ENCODE results near the gene PSMD9.
"Not testable (repeated sequence)": the region's sequence is repeated elsewhere in the genome, so short reads cannot be mapped to it uniquely, and the experiment has no call there.

Gene PSMD9

DNA sequence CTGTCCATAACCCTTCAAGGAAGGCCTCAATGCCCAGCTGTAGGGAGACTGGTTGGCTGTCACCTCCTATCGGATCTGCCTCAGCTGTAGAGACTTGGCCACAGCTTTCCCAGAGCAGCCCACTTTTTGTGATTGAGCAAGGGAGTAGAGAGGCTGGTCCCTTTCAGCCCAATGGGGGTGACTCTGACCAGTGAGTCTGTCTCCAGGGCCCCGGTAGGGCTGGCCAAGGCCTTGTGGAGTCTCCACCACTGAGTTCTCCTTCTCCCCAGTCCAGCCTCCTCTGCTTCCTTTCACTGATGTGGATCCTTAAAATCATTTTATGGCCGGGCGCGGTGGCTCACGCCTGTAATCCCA lies 15.4 kb upstream of the PSMD9 start:
- DNase-seq (ENCODE audit: low read depth) = no peak

DNA sequence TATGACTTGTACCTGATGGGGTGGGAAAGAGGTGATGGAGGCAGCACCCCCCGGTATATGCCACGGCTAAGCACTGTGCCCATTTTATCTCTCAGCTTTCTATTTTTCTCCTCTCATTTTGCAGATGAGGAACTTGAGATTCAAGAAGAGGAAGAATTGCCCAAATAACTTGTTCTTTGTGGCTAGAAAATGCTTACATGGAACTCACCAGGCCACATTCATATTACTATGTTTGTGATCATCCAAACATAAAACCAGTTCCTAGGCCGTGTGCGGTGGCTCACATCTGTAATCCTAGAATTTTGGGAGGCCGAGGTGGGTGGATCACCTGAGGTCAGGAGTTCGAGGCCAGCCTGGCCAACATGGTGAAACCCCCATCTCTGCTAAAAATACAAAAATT lies 14.5 kb upstream of the PSMD9 start:
- no peak for DNase-seq (ENCODE audit: low read depth)

DNA sequence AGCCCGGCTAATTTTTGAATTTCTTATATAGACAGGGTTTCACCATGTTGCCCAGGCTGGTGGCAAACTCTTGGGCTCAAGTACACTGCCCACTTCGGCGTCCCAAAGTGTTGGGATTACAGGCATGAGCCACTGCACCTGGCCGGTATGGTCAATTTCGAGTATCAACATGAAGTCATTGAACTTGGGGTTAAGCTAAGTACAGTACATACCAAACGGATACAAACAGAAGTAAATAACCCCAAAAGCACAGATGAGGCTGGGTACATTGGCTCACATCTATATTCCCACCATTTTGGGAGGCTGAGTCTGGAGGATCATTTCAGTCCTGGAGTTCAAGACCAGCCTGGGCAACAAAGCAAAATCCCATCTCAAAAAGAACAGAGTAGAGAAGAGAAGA lies 13.0 kb upstream of the PSMD9 start:
- no peak for DNase-seq (ENCODE audit: low read depth)

GRCh38 chr12:121876080-121876447 lies 12.5 kb upstream of the PSMD9 start:
- not testable (repeated sequence) for DNase-seq (ENCODE audit: low read depth)

DNA sequence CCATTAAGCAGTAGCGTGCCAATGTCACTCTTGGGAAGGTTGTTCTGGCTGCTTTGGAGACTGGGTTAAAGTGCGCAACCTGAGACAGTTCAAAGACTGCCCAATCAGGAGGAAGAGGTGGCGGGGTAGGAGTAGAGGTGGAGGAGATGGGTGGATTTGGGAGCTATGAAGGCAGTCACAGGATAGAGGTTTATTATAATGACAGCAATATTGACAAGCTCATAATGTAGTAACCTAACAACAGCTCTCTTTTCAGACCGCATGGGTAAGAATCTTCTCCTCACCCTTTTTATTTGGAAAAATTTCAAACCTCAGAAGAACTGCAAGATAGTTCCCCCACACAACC lies 5.3 kb upstream of the PSMD9 start:
- DNase-seq (ENCODE audit: low read depth) = no peak

- not testable (repeated sequence) for DNase-seq (ENCODE audit: low read depth)
Measured at GRCh38 chr12:121885129-121885528, 3.5 kb upstream of the PSMD9 start.

DNA sequence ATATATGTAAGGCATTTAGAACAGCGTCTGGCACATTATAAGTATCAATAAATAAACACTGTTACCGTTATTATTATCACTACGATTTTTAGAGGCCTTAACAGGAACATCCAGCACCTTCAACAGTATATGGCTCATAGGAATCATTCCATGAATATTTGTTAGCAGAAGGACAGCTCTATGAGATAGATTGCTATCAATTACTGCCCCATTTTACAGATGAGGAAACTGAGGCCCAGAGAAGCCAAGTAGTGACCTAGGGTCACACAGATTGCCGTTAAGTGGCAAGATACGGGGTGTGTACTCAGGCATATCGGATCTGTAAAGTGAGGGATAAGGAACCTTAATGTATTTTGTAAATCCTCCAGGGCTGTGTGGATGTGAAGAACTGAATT lies 510 bp upstream of the PSMD9 start:
- DNase-seq (ENCODE audit: low read depth) = no peak

DNA sequence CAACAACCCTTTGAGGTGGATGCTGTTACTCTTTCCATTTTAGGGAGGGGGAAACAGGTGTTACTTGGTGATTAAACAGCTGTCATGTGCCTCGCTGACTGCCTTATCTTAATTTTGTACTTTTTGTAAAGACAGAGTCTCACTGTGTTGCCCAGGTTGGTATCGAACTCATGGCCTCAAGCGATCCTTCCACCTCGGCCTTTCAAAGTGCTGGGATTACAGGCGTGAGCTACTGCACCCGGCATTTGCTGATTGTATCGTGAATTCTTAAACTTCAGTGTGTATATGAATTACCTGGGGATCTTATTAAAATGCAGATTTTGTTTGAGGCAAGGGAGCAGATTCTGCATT lies 659 bp downstream of the PSMD9 start:
- no peak for DNase-seq (ENCODE audit: low read depth)

- DNase-seq (ENCODE audit: low read depth) = not testable (repeated sequence)
Measured at GRCh38 chr12:121889661-121890060, 1.1 kb downstream of the PSMD9 start.

DNA sequence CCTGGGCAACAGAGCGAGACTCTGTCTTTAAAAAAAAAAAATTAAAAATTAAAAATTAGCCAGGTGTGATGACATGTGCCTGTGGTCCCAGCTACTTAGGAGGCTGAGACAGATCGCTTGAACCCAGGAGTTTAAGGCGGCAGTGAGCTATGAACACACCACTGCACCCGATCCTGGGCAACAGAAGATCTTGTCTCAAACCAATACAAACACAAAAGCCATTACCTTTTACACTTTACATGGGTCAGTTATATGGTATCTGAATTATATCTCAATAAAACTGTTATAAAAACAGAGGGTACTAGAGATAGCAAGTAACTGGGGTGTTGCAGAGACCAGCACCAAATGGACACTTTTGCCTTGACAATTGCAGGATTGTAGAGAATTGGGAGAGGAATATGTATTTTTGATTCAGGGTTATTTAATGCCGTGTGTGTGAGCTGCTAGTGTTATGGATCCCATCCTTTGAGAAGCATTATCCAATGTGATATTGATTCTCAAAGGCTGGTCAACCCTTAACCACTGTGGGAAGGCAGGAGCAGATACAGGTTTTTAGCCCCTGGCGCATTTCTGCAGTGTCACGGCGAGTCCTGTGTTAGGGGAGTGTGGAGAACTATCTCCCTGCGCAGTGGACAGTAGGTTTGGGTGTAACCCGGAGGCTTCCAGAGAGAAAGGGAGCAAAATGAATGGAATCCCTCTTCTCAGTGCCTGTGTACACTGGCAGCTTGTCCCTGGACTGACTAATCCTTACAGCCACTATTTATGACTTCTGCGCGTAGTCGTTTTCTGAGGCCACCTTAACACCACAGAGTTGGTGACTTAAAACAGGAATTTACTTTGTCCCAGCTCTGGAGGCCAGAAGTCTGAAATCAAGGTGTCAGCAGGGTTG lies 4.3 kb downstream of the PSMD9 start:
- no peak for DNase-seq (ENCODE audit: low read depth)

GRCh38 chr12:121893961-121894460 lies 5.4 kb downstream of the PSMD9 start:
- DNase-seq (ENCODE audit: low read depth) = no peak

- no peak for DNase-seq (ENCODE audit: low read depth)
Measured at GRCh38 chr12:121894633-121895032, 6.0 kb downstream of the PSMD9 start.

- DNase-seq (ENCODE audit: low read depth) = no peak
Measured at GRCh38 chr12:121898287-121898686, 9.7 kb downstream of the PSMD9 start.

- DNase-seq (ENCODE audit: low read depth) = no peak
Measured at GRCh38 chr12:121899590-121899989, 11.0 kb downstream of the PSMD9 start.

DNA sequence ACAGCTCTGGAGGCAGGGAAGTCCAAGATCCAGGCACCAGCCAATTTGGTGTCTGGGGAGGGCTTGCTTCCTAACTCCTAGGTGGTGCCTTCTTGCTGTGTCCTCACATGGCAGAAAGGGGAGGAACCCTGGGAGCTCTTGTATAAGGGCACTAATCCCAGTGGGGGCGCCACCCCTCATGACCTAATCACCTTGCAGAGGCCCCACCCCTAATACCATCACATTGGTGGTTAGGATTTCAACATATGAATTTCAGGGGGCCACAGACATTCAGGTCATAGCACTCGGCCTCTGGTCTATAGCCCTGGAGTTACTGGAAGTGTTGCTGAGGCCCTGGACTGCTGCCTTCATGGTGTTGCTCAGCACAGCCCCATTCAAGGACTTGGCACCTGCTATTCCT lies 14.6 kb downstream of the PSMD9 start:
- no peak for DNase-seq (ENCODE audit: low read depth)

DNA sequence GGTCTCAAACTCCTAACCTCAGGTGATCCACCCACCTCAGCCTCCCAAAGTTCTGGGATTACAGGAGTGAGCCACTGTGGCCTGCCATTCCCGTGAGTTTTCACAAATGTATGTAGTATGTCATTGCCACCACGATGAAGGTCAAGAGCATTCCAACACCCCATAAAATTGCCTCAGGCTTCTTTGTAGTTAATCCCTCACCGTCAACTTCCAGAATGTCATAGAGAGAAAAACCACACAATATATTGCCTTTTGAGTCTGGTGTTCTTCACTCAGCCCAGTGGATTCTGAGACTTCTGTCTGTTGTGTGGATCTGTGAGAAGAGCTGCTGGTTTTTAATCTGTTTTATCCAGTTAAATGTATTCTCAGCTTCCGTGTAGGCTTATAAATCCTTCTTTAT lies 17.2 kb downstream of the PSMD9 start:
- no peak for DNase-seq (ENCODE audit: low read depth)

DNA sequence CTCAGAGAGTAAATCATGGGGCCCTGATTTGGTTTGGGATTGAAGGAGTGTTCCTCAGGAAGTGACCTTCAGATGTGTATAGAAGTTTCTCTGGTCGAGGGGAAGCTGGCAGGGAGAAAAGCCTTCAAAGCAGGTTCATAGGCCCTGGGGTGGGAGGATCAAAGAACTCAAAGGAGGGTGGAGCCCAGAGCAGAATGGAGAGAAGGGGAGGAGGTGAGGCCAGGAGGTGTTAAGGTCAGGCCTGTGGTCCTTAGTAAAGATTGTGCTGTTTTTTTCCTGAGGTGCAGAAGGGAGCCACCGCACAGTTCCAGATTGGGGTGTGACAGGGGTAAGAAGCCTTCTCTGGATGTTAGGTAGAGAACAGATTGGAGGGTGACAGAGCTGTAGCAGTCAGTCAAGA lies 20.1 kb downstream of the PSMD9 start:
- no peak for DNase-seq (ENCODE audit: low read depth)

DNA sequence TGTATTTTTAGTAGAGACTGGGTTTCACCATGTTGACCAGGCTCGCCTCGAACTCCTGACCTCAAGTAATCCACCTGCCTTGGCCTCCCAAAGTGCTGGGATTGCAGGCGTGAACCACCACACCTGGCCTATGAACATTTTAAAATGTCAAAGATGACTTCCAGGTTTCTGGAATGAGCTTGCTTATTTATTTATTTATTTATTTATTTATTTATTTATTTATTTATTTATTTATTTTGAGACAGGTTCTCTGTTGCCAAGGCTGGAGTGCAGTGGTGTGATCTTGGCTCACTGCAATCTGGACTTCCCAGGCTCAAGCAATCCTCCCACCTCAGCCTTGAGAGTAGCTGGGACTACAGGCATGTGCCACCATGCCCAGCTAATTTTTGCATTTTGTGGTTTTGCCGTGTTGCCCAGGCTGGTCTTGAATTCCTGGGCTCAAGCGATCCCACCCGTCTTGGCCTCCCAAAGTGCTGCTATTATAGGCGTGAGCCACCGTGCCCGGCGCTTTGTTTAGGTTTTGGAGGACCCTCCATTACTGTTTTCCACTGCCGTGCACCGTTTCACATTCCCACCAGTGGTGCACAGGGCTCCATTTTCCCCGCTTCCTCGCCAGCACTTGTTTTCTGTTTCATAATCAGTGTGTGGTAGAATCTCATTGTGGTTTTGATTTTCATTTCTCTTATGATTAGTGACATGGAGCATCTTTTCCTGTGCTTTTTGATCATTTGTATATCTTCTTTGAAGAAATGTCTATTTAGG lies 23.4 kb downstream of the PSMD9 start:
- DNase-seq (ENCODE audit: low read depth) = no peak

DNA sequence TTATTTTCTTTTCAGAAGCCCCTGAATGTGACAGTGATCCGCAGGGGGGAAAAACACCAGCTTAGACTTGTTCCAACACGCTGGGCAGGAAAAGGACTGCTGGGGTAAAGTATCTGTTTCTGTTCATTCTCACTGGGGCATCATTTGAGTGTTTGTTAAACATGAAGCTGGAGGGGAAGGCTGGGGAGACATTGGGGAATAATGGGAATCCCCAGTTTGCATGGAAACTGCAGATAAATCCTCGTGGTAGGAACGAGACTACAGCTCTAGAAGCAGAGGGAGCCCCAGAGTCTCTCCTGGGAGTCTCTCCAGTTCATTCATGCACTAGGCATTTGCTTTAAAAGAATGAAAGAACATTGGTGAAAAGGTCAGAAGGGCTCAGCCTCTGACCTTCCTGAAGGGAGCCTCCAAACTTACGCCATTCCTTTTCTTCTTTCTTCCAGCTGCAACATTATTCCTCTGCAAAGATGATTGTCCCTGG lies 27.3 kb downstream of the PSMD9 start:
- no peak for DNase-seq (ENCODE audit: low read depth)

- no peak for DNase-seq (ENCODE audit: low read depth)
Measured at GRCh38 chr12:121916719-121917118, 28.1 kb downstream of the PSMD9 start.

DNA sequence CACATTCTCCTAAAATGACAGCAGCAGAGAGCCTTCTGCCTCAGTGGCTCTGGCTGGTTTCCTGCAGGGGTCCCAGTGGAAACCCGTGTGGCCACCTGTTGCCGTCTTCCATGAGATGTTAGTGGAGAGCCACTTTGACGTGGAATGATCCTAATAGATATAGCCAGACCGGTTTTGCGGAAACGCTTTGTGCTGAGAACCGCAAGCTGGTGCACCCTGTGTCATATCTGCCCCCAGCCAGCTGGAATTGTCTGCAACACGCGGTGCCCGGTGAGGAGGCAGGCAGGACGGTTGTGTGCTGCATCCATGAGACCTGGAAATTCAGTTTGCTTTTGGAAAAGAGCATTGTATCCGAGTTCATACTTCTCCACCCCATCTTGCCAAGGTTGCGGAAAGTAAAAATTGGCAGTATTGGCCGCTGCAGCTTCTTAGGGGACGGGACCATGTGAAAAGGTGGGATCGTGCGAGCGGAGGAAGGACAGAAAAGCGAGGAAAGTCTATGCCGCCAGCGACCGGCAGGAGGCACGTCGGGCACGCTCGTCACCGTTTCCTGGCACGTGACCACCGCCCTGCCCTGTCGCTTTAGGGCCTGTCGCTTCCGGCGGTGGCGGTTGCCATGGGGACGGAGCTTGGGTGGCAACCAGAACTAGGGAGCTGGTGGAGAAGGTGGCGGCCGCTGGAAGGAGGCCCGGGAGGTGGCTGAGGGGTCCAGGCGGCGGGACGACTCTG lies 29.5 kb downstream of the PSMD9 start, which contains the start of gene CFAP251:
Gene CFAP251, plus strand, starts transcription at position 643 of the 729 bp plus-strand sequence. CDS start 2,714 bp downstream, outside the sequence.
- peak; percentile 96 for DNase-seq (ENCODE audit: low read depth)

DNA sequence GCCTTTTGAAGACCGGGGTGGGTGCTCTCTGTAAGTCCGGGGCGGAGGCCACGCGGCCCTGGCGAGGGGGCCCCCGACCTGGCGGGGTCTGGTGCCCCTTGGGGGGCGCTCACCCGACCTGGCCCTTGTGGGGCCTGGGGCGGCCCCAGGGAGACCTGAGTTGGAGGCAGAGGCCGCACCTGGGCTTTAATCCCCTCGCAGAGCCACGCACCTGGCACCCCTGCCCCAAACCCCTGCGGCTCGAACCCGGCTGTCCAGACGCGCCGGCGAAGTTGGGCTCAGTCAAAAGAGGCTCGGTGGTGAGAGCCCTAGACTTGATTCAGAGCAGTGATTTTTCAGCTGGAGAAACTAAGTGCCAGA lies 30.1 kb downstream of the PSMD9 start:
- no peak for DNase-seq (ENCODE audit: low read depth)

DNA sequence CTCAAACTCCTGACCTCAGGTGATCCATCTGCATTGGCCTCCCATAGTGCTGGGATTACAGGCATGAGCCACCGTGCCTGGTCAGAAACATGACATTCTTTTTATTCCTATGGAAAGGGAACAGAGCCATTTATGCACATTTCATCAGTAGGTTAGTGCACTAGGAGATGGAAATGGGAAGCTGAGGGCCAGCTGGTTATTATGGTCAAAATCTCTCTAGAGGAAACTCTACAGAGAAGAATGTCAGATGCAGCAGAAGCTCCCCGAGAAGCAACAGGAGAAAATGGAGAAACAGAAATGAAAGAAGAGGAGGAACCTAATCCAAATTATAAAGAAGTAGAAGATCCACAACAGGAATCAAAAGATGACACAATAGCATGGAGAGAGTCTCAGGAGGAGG lies 32.5 kb downstream of the PSMD9 start:
- DNase-seq (ENCODE audit: low read depth) = no peak
